Esophagus (tissue), 2 donors: ENCODE data around the gene PPP1R16B. TPM values are rescaled to one million over a fixed set of nuclear protein-coding genes. Genes with fewer than 3 reads are reported as not detected.
"Not testable (repeated sequence)": the region's sequence is repeated elsewhere in the genome, so short reads cannot be mapped to it uniquely, and the experiment has no call there.

Experiments
- H3K27ac ChIP-seq, 2 donors: one replicate each; pipeline ENCODE4 v1.5.1; 2013; ENCODE audit warnings: low read depth in 2 of 2, mild to moderate bottlenecking in 2 of 2, inconsistent platforms in 1 of 2, low read length in 1 of 2, moderate library complexity in 1 of 2
- H3K27me3 ChIP-seq, 2 donors: one replicate each; pipeline ENCODE4 v1.6.1; 2013; ENCODE audit warnings: low read length in 2 of 2, control low read depth in 1 of 2, mild to moderate bottlenecking in 1 of 2; ENCODE audit not compliant: insufficient read depth in 2 of 2, control insufficient read depth in 1 of 2
- H3K36me3 ChIP-seq, 2 donors: one replicate each; pipeline ENCODE4 v1.6.1; 2013; ENCODE audit warnings: low read length in 1 of 2; ENCODE audit not compliant: control insufficient read depth in 2 of 2, insufficient read depth in 2 of 2
- H3K4me1 ChIP-seq, 2 donors: one replicate each; pipeline ENCODE4 v1.6.1; 2013; ENCODE audit warnings: low read length in 1 of 2; ENCODE audit not compliant: control insufficient read depth in 2 of 2, insufficient read depth in 2 of 2
- H3K4me3 ChIP-seq, 2 donors: one replicate each; pipeline ENCODE4 v1.5.1; 2013; ENCODE audit warnings: low read length in 2 of 2, mild to moderate bottlenecking in 2 of 2, low read depth in 1 of 2, moderate library complexity in 1 of 2
- H3K9me3 ChIP-seq, 2 donors: one replicate each; pipeline ENCODE4 v1.6.1; 2013; ENCODE audit warnings: mild to moderate bottlenecking in 2 of 2, low read depth in 1 of 2, low read length in 1 of 2, moderate library complexity in 1 of 2; ENCODE audit not compliant: control insufficient read depth in 2 of 2, insufficient read depth in 1 of 2
- WGBS, 2 donors: extraction: QIAGEN DNeasy Blood & Tissue Kit; methylation state at CpG; one replicate each; pipeline ENCODE4 v1.1.7; 2013; 5-methylcytosine and 5-hydroxymethylcytosine counted together
- polyA plus RNA-seq, 2 donors: library from polyadenylated mRNA; stranded (reverse); fragments of 200-250 nt; gene quantifications; one replicate each; pipeline ENCODE4 v1.2.3, GENCODE V29; 2013
- donor health status: healthy with polysubstance abuse.
- donor health status: Bipolar disorder and iron deficiency.

Gene PPP1R16B
- polyA plus RNA-seq, 2 donors, result 1.0 to 1.5 TPM

GRCh38 chr20:38957915-38958485, 152.5 kb downstream of the PPP1R16B start:
- WGBS, 2 donors, result 87 to 92% methylated on average over 8 of the region's 8 CpGs
- H3K4me3 ChIP-seq, result no peak overlapping the region
- no peaks in the 10 kb centered on the region for H3K36me3 ChIP-seq
- H3K27me3 ChIP-seq, result no peaks in the 10 kb centered on the region
- no peaks in the 10 kb centered on the region for H3K9me3 ChIP-seq
- H3K4me1 ChIP-seq, result no peaks in the 10 kb centered on the region
- no peak overlapping the region for H3K27ac ChIP-seq

DNA sequence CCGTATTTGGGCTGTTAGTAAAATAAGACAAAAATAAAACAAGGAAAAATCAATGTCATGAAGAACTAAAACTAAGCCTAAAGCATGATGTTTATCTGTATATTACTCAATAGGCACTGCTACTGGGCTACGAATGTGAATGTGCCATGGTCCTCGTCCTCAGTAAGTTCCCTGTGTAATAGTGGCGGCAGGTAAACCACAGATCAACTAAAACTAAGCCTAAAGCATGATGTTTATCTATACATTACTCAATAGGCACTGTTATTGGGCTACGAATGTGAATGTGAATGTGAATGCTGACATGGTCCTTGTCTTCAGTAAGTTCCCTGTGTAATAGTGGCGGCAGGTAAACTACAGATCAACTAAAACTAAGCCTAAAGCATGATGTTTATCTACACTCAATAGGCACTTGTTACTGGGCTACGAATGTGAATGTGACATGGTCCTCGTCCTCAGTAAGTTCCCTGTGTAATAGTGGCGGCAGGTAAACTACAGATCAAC, 154.7 kb downstream of the PPP1R16B start:
- H3K36me3 ChIP-seq, H3K4me3 ChIP-seq, H3K4me1 ChIP-seq, H3K9me3 ChIP-seq, H3K27me3 ChIP-seq, H3K27ac ChIP-seq: not testable (repeated sequence)
- WGBS, 2 donors, result 92 to 96% methylated on average over 9 of the region's 9 CpGs

DNA sequence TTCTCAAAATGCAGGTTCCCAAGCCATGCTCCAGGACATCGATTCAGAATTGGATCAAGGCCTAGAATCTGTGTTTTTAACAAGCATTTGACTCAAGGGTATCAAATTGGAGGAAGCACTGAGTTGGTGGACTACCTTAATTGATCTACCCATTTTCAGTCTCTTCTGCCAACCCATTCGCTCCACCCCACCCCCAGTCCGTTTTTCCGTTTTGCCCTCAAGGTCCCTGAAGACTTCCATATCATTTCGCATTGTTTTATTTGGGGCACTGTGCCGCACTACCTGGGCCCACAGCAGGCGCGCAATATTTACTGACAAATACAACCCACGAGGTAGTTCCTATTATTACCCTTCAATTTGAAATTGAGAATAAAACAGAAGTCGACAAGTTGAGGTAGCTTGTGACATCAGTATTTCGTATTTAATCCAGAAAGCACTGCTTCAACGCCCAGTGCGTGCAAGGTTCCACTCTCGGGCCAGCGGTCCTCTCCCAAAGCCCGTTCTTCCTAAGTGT, 156.1 kb downstream of the PPP1R16B start:
- H3K36me3 ChIP-seq, result no peaks in the 10 kb centered on the region
- peak overlapping the region; percentile 79 to 92 for H3K27ac ChIP-seq
- no peaks in the 10 kb centered on the region for H3K9me3 ChIP-seq
- no peaks in the 10 kb centered on the region for H3K27me3 ChIP-seq
- peak overlapping the region; percentile 54 for H3K4me3 ChIP-seq
- H3K4me1 ChIP-seq, result peaks cover 0 to 4% of the 10 kb centered on the region in 2 donors
- 10 to 12% methylated on average over 16 of the region's 16 CpGs for WGBS, 2 donors

- Histone ChIP-seq H3K36me3 (no peaks in the 10 kb centered on the region), H3K4me1 (peaks cover 0 to 4% of the 10 kb centered on the region in 2 donors), H3K27ac (peak within 1 kb of the TSS; percentile 93 to 96), H3K27me3 (no peaks in the 10 kb centered on the region), H3K4me3 (peak within 1 kb of the TSS; percentile 86 to 92), H3K9me3 (no peaks in the 10 kb centered on the region)
- WGBS, 2 donors, result 0% methylated on average over 70 of the region's 70 CpGs
Observed at GRCh38 chr20:38962044-38962927, 156.8 kb downstream of the PPP1R16B start, which contains the start of gene DHX35. DHX35 (plus strand) TSS chr20:38962344; CDS start chr20:38962368, 24 bp downstream.

DNA sequence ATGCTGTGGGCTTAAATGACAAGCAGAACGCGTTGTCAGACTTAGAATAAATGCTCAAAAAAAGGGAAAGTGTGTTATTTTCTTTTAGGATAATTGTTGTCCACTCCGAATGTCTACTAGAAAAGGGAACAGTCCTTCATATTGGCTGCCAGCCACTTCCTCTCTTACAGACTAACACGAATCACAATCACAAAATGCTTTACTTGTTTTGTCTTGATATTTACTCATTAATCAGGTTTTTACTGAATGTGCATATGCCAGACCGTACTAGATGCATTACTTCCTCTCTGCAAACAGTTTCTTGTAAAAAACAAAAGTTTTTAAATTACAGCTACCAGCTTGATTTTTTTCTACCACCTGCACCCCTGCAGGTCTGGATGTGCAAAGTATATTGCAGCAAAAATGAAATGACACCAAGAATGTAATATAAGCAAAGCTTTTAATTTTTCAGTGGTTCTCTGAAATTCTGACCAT, 157.5 kb downstream of the PPP1R16B start:
- peaks cover 0 to 5% of the 10 kb centered on the region in 2 donors for H3K4me1 ChIP-seq
- no peaks in the 10 kb centered on the region for H3K9me3 ChIP-seq
- peak overlapping the region; percentile 86 to 92 for H3K4me3 ChIP-seq
- 4% methylated on average over 5 of the region's 5 CpGs for WGBS, 2 donors
- H3K27ac ChIP-seq, result peak overlapping the region; percentile 93 to 96
- no peaks in the 10 kb centered on the region for H3K27me3 ChIP-seq
- no peaks in the 10 kb centered on the region for H3K36me3 ChIP-seq

- no peaks in the 10 kb centered on the region for H3K9me3 ChIP-seq
Observed at GRCh38 chr20:38963745-38964144, 158.2 kb downstream of the PPP1R16B start.

GRCh38 chr20:38965264-38965663, 159.8 kb downstream of the PPP1R16B start:
- Histone ChIP-seq H3K4me3 (no peak overlapping the region), H3K36me3 (peaks cover 3 to 5% of the 10 kb centered on the region in 2 donors), H3K27ac (no peak overlapping the region), H3K4me1 (peaks cover 0 to 9% of the 10 kb centered on the region in 2 donors), H3K9me3 (no peaks in the 10 kb centered on the region), H3K27me3 (no peaks in the 10 kb centered on the region)

More at GRCh38 chr20:38963745-38964144, 158.2 kb downstream of the PPP1R16B start:
- H3K4me1 ChIP-seq, result peaks cover 0 to 7% of the 10 kb centered on the region in 2 donors
- no peak overlapping the region for H3K27ac ChIP-seq
- no peaks in the 10 kb centered on the region for H3K36me3 ChIP-seq
- H3K4me3 ChIP-seq, result no peak overlapping the region
- H3K27me3 ChIP-seq, result no peaks in the 10 kb centered on the region

GRCh38 chr20:38968090-38968489, 162.6 kb downstream of the PPP1R16B start:
- 46 to 61% methylated on average over 6 of the region's 6 CpGs for WGBS, 2 donors
- Histone ChIP-seq H3K4me1 (peaks cover 0 to 9% of the 10 kb centered on the region in 2 donors), H3K27ac (peak overlapping the region in 1 of 2 donors; percentile 57), H3K27me3 (no peaks in the 10 kb centered on the region), H3K4me3 (no peak overlapping the region), H3K36me3 (peaks cover 3 to 5% of the 10 kb centered on the region in 2 donors), H3K9me3 (no peaks in the 10 kb centered on the region)

- H3K4me3 ChIP-seq, result no peak overlapping the region
- WGBS, 2 donors, result 73 to 82% methylated on average over 4 of the region's 4 CpGs
- H3K27me3 ChIP-seq, result no peaks in the 10 kb centered on the region
- H3K9me3 ChIP-seq, result no peaks in the 10 kb centered on the region
- H3K27ac ChIP-seq, result peak overlapping the region; percentile 55 to 57
- H3K4me1 ChIP-seq, result peaks cover 0 to 9% of the 10 kb centered on the region in 2 donors
- peaks cover 3 to 5% of the 10 kb centered on the region in 2 donors for H3K36me3 ChIP-seq
Observed at GRCh38 chr20:38969708-38970107, 164.2 kb downstream of the PPP1R16B start.
